ENCODE results near the gene OR10A4.
A peak's percentile ranks its signal among the peaks of the same experiment; 100 is the strongest.
"Not testable (repeated sequence)": the region's sequence is repeated elsewhere in the genome, so short reads cannot be mapped to it uniquely, and the experiment has no call there.

Gene OR10A4

GRCh38 chr11:6895010-6895409, 18.6 kb downstream of the OR10A4 start:
- DNase-seq (ENCODE audit: insufficient read length, low spot score), result no peak
- no peak for FAIRE-seq

GRCh38 chr11:6898911-6899310, 22.5 kb downstream of the OR10A4 start:
- no peak for FAIRE-seq
- no peak for DNase-seq (ENCODE audit: insufficient read length, low spot score)

GRCh38 chr11:6900327-6900999, 24.0 kb downstream of the OR10A4 start:
- DNase-seq (ENCODE audit: insufficient read length, low spot score), result no peak
- no peak for FAIRE-seq

- FAIRE-seq; DNase-seq (ENCODE audit: insufficient read length, low spot score): not testable (repeated sequence)
Measured at GRCh38 chr11:6904804-6905203, 28.4 kb downstream of the OR10A4 start.

GRCh38 chr11:6911378-6911777, 35.0 kb downstream of the OR10A4 start:
- DNase-seq (ENCODE audit: insufficient read length, low spot score) (no peak), FAIRE-seq (no peak)

GRCh38 chr11:6911948-6912347, 35.5 kb downstream of the OR10A4 start:
- DNase-seq (ENCODE audit: insufficient read length, low spot score) (no peak), FAIRE-seq (no peak)

- DNase-seq (ENCODE audit: insufficient read length, low spot score), result no peak
- no peak for FAIRE-seq
Measured at GRCh38 chr11:6919698-6920097, 43.3 kb downstream of the OR10A4 start.

GRCh38 chr11:6920702-6921101, 44.3 kb downstream of the OR10A4 start, which contains the start of gene OR2D3:
OR2D3 (plus strand) TSS chr11:6921002; CDS start chr11:6921002, 0 bp downstream.
- no peak for FAIRE-seq

GRCh38 chr11:6925007-6925577, 48.7 kb downstream of the OR10A4 start:
- FAIRE-seq, result no peak

More at GRCh38 chr11:6920702-6921101, 44.3 kb downstream of the OR10A4 start, which contains the start of gene OR2D3:
- DNase-seq (ENCODE audit: insufficient read length, low spot score), result no peak

GRCh38 chr11:6925636-6926207, 49.3 kb downstream of the OR10A4 start:
- DNase-seq (ENCODE audit: insufficient read length, low spot score) (no peak), FAIRE-seq (no peak)

More at GRCh38 chr11:6925007-6925577, 48.7 kb downstream of the OR10A4 start:
- no peak for DNase-seq (ENCODE audit: insufficient read length, low spot score)

GRCh38 chr11:6926208-6927029, 50.0 kb downstream of the OR10A4 start, which contains the start of gene ZNF215:
ZNF215 (plus strand) TSS chr11:6926426; CDS start chr11:6932273, 5,847 bp downstream.
- DNase-seq (ENCODE audit: insufficient read length, low spot score) (peak; percentile 17), FAIRE-seq (no peak)

GRCh38 chr11:6927030-6927617, 50.7 kb downstream of the OR10A4 start:
- DNase-seq (ENCODE audit: insufficient read length, low spot score) (peak; percentile 16), FAIRE-seq (peak; percentile 95)

Measured in GM19239 (cell line).